ENCODE data around the gene ARL4C.
"Not testable (repeated sequence)": the region's sequence is repeated elsewhere in the genome, so short reads cannot be mapped to it uniquely, and the experiment has no call there.

ARL4C gene

DNA sequence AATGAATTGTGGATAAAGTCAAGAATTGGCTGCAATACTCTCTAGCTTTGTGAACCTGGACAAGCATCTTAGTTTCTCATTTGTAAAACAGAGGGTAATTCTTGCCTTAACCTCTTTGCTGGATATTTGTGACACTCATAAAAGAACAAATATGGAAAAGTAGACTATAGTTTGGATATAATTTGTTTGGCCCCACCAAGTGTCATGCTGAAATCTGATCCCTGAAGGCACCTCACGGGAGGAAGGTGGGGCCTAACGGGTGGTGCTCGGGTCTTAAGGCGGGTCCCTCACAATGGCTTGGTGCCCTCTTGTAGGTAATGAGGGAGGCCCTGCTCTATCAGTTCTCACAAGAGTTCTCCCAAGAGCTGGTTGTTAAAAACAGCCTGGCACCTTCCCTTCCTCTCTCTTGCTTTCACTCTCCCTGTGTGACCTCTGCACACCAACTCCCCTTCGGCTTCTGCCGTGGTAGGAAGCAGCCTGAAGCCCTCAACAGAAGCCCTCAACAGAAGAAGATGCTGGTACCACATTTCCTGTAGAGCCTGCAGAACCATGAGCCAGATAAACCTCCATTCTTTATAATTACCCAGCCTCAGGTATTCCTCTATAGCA lies 37.4 kb downstream of the ARL4C start:
- Histone ChIP-seq H3K9ac (ENCODE audit: insufficient read length, low read depth) (no peak overlapping the region), H3K36me3 (ENCODE audit: insufficient read depth, insufficient read length, low read length) (no peaks in the 10 kb centered on the region), H3K4me3 (ENCODE audit: insufficient read length, low read depth) (no peak overlapping the region), H3K4me1 (ENCODE audit: insufficient read depth, insufficient read length) (peaks cover 3% of the 10 kb centered on the region), H3K27me3 (ENCODE audit: insufficient read depth, insufficient read length) (no peaks in the 10 kb centered on the region), H3K9me3 (ENCODE audit: insufficient read depth, low read length) (0 out of 2 replicates have a peak, but pooled peaks cover 4% of the 10 kb centered on the region)
- DNase-seq (ENCODE audit: low read depth, low spot score) = no peak
- TF ChIP-seq SUZ12 (IDR thresholded peaks at IDR 0.05; ENCODE audit: extremely low read depth, insufficient read depth, insufficient read length) = no peak
- TF ChIP-seq YY1 (IDR thresholded peaks at IDR 0.05; ENCODE audit: insufficient read depth, insufficient read length) = no peak
- no peak for TF ChIP-seq ZNF274 (IDR thresholded peaks at IDR 0.05; ENCODE audit: low read depth, low read length)

GRCh38 chr2:234458466-234458865 lies 38.4 kb downstream of the ARL4C start:
- Histone ChIP-seq H3K9me3 (ENCODE audit: insufficient read depth, low read length) (peaks cover 13% of the 10 kb centered on the region), H3K4me1 (ENCODE audit: insufficient read depth, insufficient read length) (peaks cover 3% of the 10 kb centered on the region), H3K27me3 (ENCODE audit: insufficient read depth, insufficient read length) (no peaks in the 10 kb centered on the region), H3K36me3 (ENCODE audit: insufficient read depth, insufficient read length, low read length) (no peaks in the 10 kb centered on the region), H3K4me3 (ENCODE audit: insufficient read length, low read depth) (no peak overlapping the region), H3K9ac (ENCODE audit: insufficient read length, low read depth) (no peak overlapping the region)
- TF ChIP-seq SUZ12 (IDR thresholded peaks at IDR 0.05; ENCODE audit: extremely low read depth, insufficient read depth, insufficient read length) (no peak), ZNF274 (IDR thresholded peaks at IDR 0.05; ENCODE audit: low read depth, low read length) (no peak), YY1 (IDR thresholded peaks at IDR 0.05; ENCODE audit: insufficient read depth, insufficient read length) (no peak)
- no peak for DNase-seq (ENCODE audit: low read depth, low spot score)

GRCh38 chr2:234457421-234457820 lies 39.5 kb downstream of the ARL4C start:
- Histone ChIP-seq H3K4me1 (ENCODE audit: insufficient read depth, insufficient read length) (peaks cover 3% of the 10 kb centered on the region), H3K9me3 (ENCODE audit: insufficient read depth, low read length) (peaks cover 22% of the 10 kb centered on the region), H3K27me3 (ENCODE audit: insufficient read depth, insufficient read length) (no peaks in the 10 kb centered on the region), H3K9ac (ENCODE audit: insufficient read length, low read depth) (no peak overlapping the region), H3K4me3 (ENCODE audit: insufficient read length, low read depth) (no peak overlapping the region), H3K36me3 (ENCODE audit: insufficient read depth, insufficient read length, low read length) (no peaks in the 10 kb centered on the region)
- no peak for DNase-seq (ENCODE audit: low read depth, low spot score)
- no peak for TF ChIP-seq SUZ12 (IDR thresholded peaks at IDR 0.05; ENCODE audit: extremely low read depth, insufficient read depth, insufficient read length)
- no peak for TF ChIP-seq YY1 (IDR thresholded peaks at IDR 0.05; ENCODE audit: insufficient read depth, insufficient read length)
- TF ChIP-seq ZNF274 (IDR thresholded peaks at IDR 0.05; ENCODE audit: low read depth, low read length) = no peak

DNA sequence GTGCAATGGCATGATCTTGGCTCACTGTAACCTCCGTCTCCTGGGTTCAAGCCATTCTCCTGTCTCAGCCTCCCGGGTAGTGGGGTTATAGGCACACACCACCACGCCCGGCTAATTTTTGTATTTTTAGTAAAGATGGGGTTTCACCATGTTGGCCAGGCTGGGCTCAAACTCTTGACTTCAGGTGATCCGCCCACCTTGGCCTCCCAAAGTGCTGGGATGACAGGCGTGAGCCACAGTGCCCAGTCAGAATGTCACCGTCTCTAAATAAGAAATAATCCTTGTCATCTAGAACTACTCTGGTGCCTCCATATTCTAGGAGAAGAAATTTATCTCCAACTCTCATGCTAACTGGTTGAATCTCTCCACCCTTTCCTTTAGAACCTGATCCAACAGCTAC lies 41.6 kb downstream of the ARL4C start:
- not testable (repeated sequence) for H3K9ac ChIP-seq (ENCODE audit: insufficient read length, low read depth); H3K4me1 ChIP-seq (ENCODE audit: insufficient read depth, insufficient read length); H3K4me3 ChIP-seq (ENCODE audit: insufficient read length, low read depth); H3K36me3 ChIP-seq (ENCODE audit: insufficient read depth, insufficient read length, low read length); H3K27me3 ChIP-seq (ENCODE audit: insufficient read depth, insufficient read length); DNase-seq (ENCODE audit: low read depth, low spot score)
- H3K9me3 ChIP-seq (ENCODE audit: insufficient read depth, low read length) = peaks cover 22% of the 10 kb centered on the region

GRCh38 chr2:234454433-234454832 lies 42.4 kb downstream of the ARL4C start:
- no peaks in the 10 kb centered on the region for H3K36me3 ChIP-seq (ENCODE audit: insufficient read depth, insufficient read length, low read length)
- DNase-seq (ENCODE audit: low read depth, low spot score) = no peak
- H3K4me3 ChIP-seq (ENCODE audit: insufficient read length, low read depth) = no peak overlapping the region
- H3K9ac ChIP-seq (ENCODE audit: insufficient read length, low read depth) = no peak overlapping the region
- no peaks in the 10 kb centered on the region for H3K27me3 ChIP-seq (ENCODE audit: insufficient read depth, insufficient read length)
- H3K4me1 ChIP-seq (ENCODE audit: insufficient read depth, insufficient read length) = peaks cover 11% of the 10 kb centered on the region
- no peak for TF ChIP-seq ZNF274 (IDR thresholded peaks at IDR 0.05; ENCODE audit: low read depth, low read length)
- TF ChIP-seq YY1 (IDR thresholded peaks at IDR 0.05; ENCODE audit: insufficient read depth, insufficient read length) = no peak
- TF ChIP-seq SUZ12 (IDR thresholded peaks at IDR 0.05; ENCODE audit: extremely low read depth, insufficient read depth, insufficient read length) = no peak
- H3K9me3 ChIP-seq (ENCODE audit: insufficient read depth, low read length) = peaks cover 22% of the 10 kb centered on the region

DNA sequence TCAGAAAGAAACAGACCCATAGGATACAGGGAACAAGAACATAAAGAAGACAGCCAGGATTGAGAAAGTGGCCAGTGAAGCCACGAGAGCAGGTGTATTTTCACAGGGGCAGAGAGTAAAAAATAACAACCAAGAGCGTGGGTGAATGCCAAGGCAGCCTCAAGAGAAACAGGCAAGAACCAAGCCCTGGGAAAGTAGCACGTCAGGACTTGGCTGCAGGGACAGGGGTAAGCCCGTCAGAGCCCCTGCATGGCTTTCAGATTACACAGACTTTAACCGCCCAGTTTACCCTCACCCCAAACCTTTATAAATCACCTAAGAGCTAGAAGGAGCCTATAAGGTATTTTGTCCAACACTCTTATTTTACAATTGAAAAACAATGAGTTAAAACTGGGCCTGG lies 43.7 kb downstream of the ARL4C start:
- no peak overlapping the region for H3K9ac ChIP-seq (ENCODE audit: insufficient read length, low read depth)
- no peak for TF ChIP-seq SUZ12 (IDR thresholded peaks at IDR 0.05; ENCODE audit: extremely low read depth, insufficient read depth, insufficient read length)
- TF ChIP-seq YY1 (IDR thresholded peaks at IDR 0.05; ENCODE audit: insufficient read depth, insufficient read length) = no peak
- no peak for TF ChIP-seq ZNF274 (IDR thresholded peaks at IDR 0.05; ENCODE audit: low read depth, low read length)
- H3K9me3 ChIP-seq (ENCODE audit: insufficient read depth, low read length) = peaks cover 22% of the 10 kb centered on the region
- H3K4me3 ChIP-seq (ENCODE audit: insufficient read length, low read depth) = no peak overlapping the region
- H3K27me3 ChIP-seq (ENCODE audit: insufficient read depth, insufficient read length) = no peaks in the 10 kb centered on the region
- peaks cover 11% of the 10 kb centered on the region for H3K4me1 ChIP-seq (ENCODE audit: insufficient read depth, insufficient read length)
- H3K36me3 ChIP-seq (ENCODE audit: insufficient read depth, insufficient read length, low read length) = no peaks in the 10 kb centered on the region
- DNase-seq (ENCODE audit: low read depth, low spot score) = no peak

DNA sequence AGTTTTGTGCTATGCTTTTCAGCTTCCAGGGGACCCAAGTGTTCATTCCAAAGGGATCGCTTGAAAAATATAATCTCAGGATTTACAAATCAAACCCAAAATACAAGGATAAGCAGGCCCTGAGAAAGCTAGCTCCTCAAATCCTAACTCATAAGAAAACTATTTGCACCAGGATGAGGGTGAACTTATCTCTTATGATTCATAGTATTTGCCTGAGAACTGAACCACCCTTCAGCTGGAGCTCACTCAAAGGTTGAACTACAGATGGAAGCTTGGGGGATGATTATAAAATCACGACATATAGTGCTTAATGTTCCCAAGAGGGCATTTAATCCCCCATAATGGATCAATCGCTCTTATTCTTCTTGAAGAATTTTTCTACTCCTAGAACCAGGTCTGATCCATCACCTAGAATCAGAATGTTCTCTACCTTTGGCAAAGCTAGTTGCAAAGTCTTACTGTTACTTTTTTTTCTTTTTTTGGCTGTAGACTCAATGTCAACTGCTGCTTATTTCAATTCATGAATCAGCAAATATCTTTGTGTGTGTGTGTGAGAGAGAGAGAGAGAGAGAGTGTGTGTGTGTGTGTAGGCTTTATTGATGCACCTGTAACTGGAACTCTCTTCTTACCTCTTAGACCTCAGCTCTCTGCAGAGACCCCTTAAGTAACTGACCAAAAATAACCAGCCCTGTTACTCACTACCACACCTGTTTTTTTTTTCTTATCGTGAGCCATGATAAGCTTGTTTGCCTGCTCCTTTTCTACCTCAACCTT lies 44.8 kb downstream of the ARL4C start:
- Histone ChIP-seq H3K4me3 (ENCODE audit: insufficient read length, low read depth) (no peak overlapping the region), H3K27me3 (ENCODE audit: insufficient read depth, insufficient read length) (no peaks in the 10 kb centered on the region), H3K9me3 (ENCODE audit: insufficient read depth, low read length) (peaks cover 19% of the 10 kb centered on the region), H3K4me1 (ENCODE audit: insufficient read depth, insufficient read length) (peaks cover 15% of the 10 kb centered on the region), H3K36me3 (ENCODE audit: insufficient read depth, insufficient read length, low read length) (no peaks in the 10 kb centered on the region), H3K9ac (ENCODE audit: insufficient read length, low read depth) (no peak overlapping the region)
- DNase-seq (ENCODE audit: low read depth, low spot score) = no peak
- TF ChIP-seq ZNF274 (IDR thresholded peaks at IDR 0.05; ENCODE audit: low read depth, low read length) (no peak), SUZ12 (IDR thresholded peaks at IDR 0.05; ENCODE audit: extremely low read depth, insufficient read depth, insufficient read length) (no peak), YY1 (IDR thresholded peaks at IDR 0.05; ENCODE audit: insufficient read depth, insufficient read length) (no peak)
